Vagina (tissue), 2 donors: ENCODE measurements around the gene USP34.

Experiments
- POLR2A ChIP-seq, 2 donors: fragments of 450-650 bp; IDR thresholded peaks; one replicate each; pipeline ENCODE4 v1.6.1; 2017; ENCODE audit warnings: antibody characterized with exemption in 2 of 2, mild to moderate bottlenecking in 2 of 2, moderate library complexity in 2 of 2
- TF ChIP-seq, protein P1 (sequence below), 3 experiments: fragments of 450-650 bp in 2 of 3; fragments of 200-600 bp in 1 of 3; sonication (generic) in 1 of 3; IDR thresholded peaks; one replicate each; pipeline ENCODE4 v1.5.1; 2017 to 2019; ENCODE audit warnings: antibody characterized with exemption in 3 of 3, mild to moderate bottlenecking in 2 of 3, moderate library complexity in 2 of 3

- TF ChIP-seq, protein P1, sequence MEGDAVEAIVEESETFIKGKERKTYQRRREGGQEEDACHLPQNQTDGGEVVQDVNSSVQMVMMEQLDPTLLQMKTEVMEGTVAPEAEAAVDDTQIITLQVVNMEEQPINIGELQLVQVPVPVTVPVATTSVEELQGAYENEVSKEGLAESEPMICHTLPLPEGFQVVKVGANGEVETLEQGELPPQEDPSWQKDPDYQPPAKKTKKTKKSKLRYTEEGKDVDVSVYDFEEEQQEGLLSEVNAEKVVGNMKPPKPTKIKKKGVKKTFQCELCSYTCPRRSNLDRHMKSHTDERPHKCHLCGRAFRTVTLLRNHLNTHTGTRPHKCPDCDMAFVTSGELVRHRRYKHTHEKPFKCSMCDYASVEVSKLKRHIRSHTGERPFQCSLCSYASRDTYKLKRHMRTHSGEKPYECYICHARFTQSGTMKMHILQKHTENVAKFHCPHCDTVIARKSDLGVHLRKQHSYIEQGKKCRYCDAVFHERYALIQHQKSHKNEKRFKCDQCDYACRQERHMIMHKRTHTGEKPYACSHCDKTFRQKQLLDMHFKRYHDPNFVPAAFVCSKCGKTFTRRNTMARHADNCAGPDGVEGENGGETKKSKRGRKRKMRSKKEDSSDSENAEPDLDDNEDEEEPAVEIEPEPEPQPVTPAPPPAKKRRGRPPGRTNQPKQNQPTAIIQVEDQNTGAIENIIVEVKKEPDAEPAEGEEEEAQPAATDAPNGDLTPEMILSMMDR (IDR thresholded peaks at IDR 0.05) = no peak
- no peak for TF ChIP-seq POLR2A (IDR thresholded peaks at IDR 0.05)
These were observed 114.5 kb downstream of the USP34 start for GRCh38 chr2:61356261-61356957.
